Measurements from ENCODE around the gene ADAM22.

ADAM22 gene

GRCh38 chr7:88040694-88041093 is 106.6 kb downstream of the ADAM22 start:
- no peak for TF ChIP-seq CTCF (IDR thresholded peaks at IDR 0.05; ENCODE audit: extremely low read depth, missing control alignments)
- DNase-seq (ENCODE audit: low spot score): no peak

- TF ChIP-seq CTCF (IDR thresholded peaks at IDR 0.05; ENCODE audit: extremely low read depth, missing control alignments): no peak
- no peak for DNase-seq (ENCODE audit: low spot score)
Observed at GRCh38 chr7:88041583-88041982, 107.5 kb downstream of the ADAM22 start.

GRCh38 chr7:88042157-88042556 is 108.1 kb downstream of the ADAM22 start:
- no peak for DNase-seq (ENCODE audit: low spot score)
- TF ChIP-seq CTCF (IDR thresholded peaks at IDR 0.05; ENCODE audit: extremely low read depth, missing control alignments): no peak

- TF ChIP-seq CTCF (IDR thresholded peaks at IDR 0.05; ENCODE audit: extremely low read depth, missing control alignments): no peak
- no peak for DNase-seq (ENCODE audit: low spot score)
Observed at GRCh38 chr7:88042803-88043202, 108.8 kb downstream of the ADAM22 start.

- no peak for TF ChIP-seq CTCF (IDR thresholded peaks at IDR 0.05; ENCODE audit: extremely low read depth, missing control alignments)
- DNase-seq (ENCODE audit: low spot score): no peak
Observed at GRCh38 chr7:88044069-88044468, 110.0 kb downstream of the ADAM22 start.

- no peak for DNase-seq (ENCODE audit: low spot score)
- no peak for TF ChIP-seq CTCF (IDR thresholded peaks at IDR 0.05; ENCODE audit: extremely low read depth, missing control alignments)
Observed at GRCh38 chr7:88046839-88047573, 113.0 kb downstream of the ADAM22 start.

- TF ChIP-seq CTCF (IDR thresholded peaks at IDR 0.05; ENCODE audit: extremely low read depth, missing control alignments): no peak
- DNase-seq (ENCODE audit: low spot score): no peak
Observed at GRCh38 chr7:88057655-88058054, 123.6 kb downstream of the ADAM22 start.
